Testis (tissue), 2 donors: ENCODE measurements around the gene CAPRIN1.

Experiments
- POLR2A ChIP-seq: fragments of 450-650 bp; IDR thresholded peaks from one replicate; pipeline ENCODE4 v1.6.1; 2017; ENCODE audit warnings: antibody characterized with exemption, mild to moderate bottlenecking, moderate library complexity
- TF ChIP-seq, protein P1 (sequence below), 3 experiments: fragments of 450-650 bp in 2 of 3; fragments of 200-600 bp in 1 of 3; sonication (generic) in 1 of 3; IDR thresholded peaks; one replicate each; pipeline ENCODE4 v1.5.1; 2016 to 2019; ENCODE audit warnings: antibody characterized with exemption in 3 of 3, mild to moderate bottlenecking in 2 of 3, moderate library complexity in 1 of 3

DNA sequence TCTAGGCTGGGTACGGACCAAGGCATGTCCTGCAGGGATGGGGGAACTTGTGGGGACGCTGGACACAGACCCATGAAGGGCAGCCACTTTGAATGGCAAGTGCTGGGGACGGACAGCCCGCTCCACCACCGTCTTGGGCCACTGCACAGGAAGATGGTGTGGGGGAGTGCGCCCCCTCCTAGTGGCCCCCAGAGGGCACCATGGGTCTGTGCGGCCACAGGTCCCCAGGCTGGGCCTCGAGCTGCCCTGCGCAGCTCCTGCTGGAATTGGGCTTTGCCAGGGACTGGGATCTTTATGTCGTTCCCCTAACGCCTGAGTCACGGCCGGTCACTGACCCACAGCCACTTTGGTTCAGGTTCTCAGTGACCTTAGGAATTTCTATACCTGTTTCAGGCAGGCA lies 98.3 kb downstream of the CAPRIN1 start:
- TF ChIP-seq, protein P1, sequence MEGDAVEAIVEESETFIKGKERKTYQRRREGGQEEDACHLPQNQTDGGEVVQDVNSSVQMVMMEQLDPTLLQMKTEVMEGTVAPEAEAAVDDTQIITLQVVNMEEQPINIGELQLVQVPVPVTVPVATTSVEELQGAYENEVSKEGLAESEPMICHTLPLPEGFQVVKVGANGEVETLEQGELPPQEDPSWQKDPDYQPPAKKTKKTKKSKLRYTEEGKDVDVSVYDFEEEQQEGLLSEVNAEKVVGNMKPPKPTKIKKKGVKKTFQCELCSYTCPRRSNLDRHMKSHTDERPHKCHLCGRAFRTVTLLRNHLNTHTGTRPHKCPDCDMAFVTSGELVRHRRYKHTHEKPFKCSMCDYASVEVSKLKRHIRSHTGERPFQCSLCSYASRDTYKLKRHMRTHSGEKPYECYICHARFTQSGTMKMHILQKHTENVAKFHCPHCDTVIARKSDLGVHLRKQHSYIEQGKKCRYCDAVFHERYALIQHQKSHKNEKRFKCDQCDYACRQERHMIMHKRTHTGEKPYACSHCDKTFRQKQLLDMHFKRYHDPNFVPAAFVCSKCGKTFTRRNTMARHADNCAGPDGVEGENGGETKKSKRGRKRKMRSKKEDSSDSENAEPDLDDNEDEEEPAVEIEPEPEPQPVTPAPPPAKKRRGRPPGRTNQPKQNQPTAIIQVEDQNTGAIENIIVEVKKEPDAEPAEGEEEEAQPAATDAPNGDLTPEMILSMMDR (IDR thresholded peaks at IDR 0.05): no peak
- no peak for TF ChIP-seq POLR2A
